Measurements from ENCODE around the gene TBC1D9. TPM values are rescaled to one million over a fixed set of nuclear protein-coding genes. Genes with fewer than 3 reads are reported as not detected.

TBC1D9 gene
- total and polyA plus RNA-seq, 7 donors = 1.6 to 5.4 (median 2.1) TPM

Other genes starting within 250 kb of the TBC1D9 start
- gene ELMOD2, start 232.2 kb downstream of the TBC1D9 start, total RNA-seq = 10 to 100 TPM in 1 of 4 donors, 1 to 10 TPM in 3; 6.9 to 10.0 (median 8.7) TPM
- 1 to 10 TPM; 3.1 to 7.6 (median 4.5) TPM for gene ELMOD2, start 232.2 kb downstream of the TBC1D9 start, polyA plus RNA-seq
- gene UCP1, start 187.4 kb downstream of the TBC1D9 start, total RNA-seq = not detected
- under 1 TPM in 1 of 3 donors, not detected in 2; 0.09 TPM for gene UCP1, start 187.4 kb downstream of the TBC1D9 start, polyA plus RNA-seq

Measured in psoas muscle (tissue), 7 donors.